SU-DHL-6 (cell line): ENCODE data around the gene SMURF2.

Source experiments
- H2AFZ ChIP-seq: fragments of 200-600 bp; sonication (generic); 2 replicates; pipeline ENCODE4 v1.6.1; 2014; ENCODE audit warnings: low read depth, mild to moderate bottlenecking, moderate library complexity, mixed read lengths, antibody characterized with exemption, low read length; ENCODE audit not compliant: severe bottlenecking
- H3F3A ChIP-seq: fragments of 200-600 bp; shearing (Covaris generic); 2 replicates; pipeline ENCODE4 v1.6.0; 2016; ENCODE audit warnings: antibody characterized with exemption, mild to moderate bottlenecking; ENCODE audit not compliant: insufficient read depth
- H3K27ac ChIP-seq: fragments of 200-600 bp; sonication (generic); 2 replicates; pipeline ENCODE4 v1.5.1; 2016; ENCODE audit warnings: low read depth, mild to moderate bottlenecking, low read length, moderate library complexity, mixed read lengths
- H3K27me3 ChIP-seq: fragments of 200-600 bp; sonication (generic), shearing (Covaris generic); 2 replicates; pipeline ENCODE4 v1.6.0; 2014; ENCODE audit warnings: mild to moderate bottlenecking, low read length
- H3K36me3 ChIP-seq: fragments of 200-600 bp; sonication (generic); 2 replicates; pipeline ENCODE4 v1.6.1; 2014; ENCODE audit warnings: mild to moderate bottlenecking, low read length, mixed read lengths
- H3K4me2 ChIP-seq: fragments of 300-600, 200-600 bp; shearing (Covaris generic), sonication (generic); 2 replicates; pipeline ENCODE4 v1.6.0; 2014; ENCODE audit warnings: low read length, low read depth, mild to moderate bottlenecking; ENCODE audit not compliant: poor library complexity, severe bottlenecking
- H3K4me3 ChIP-seq: fragments of 200-600 bp; sonication (generic); 2 replicates; pipeline ENCODE4 v1.5.1; 2014; ENCODE audit warnings: antibody characterized with exemption, low read length, mild to moderate bottlenecking, mixed read lengths; ENCODE audit not compliant: insufficient read depth, poor library complexity, severe bottlenecking
- H3K79me2 ChIP-seq: fragments of 200-600 bp; sonication (generic); 2 replicates; pipeline ENCODE4 v1.6.1; 2014; ENCODE audit warnings: mild to moderate bottlenecking, low read length, moderate library complexity; ENCODE audit not compliant: insufficient read depth
- H3K9ac ChIP-seq: fragments of 200-600 bp; sonication (generic); 2 replicates; pipeline ENCODE4 v1.7.0; 2014; ENCODE audit warnings: mild to moderate bottlenecking, low read length
- H3K9me2 ChIP-seq: fragments of 200-600 bp; sonication (generic); replicated peaks from 2 replicates; pipeline ENCODE4 v1.6.1; 2014; ENCODE audit warnings: low read length; ENCODE audit not compliant: insufficient read depth
- H3K9me3 ChIP-seq: fragments of 200-600 bp; sonication (generic); 2 replicates; pipeline ENCODE4 v1.6.1; 2014; ENCODE audit warnings: low read length, mixed read lengths; ENCODE audit not compliant: insufficient read depth
- H4K20me1 ChIP-seq: fragments of 200-600 bp; sonication (generic); 2 replicates; pipeline ENCODE4 v1.6.1; 2014; ENCODE audit warnings: low read depth, mild to moderate bottlenecking, antibody characterized with exemption, low read length, moderate library complexity, mixed read lengths
- CTCF ChIP-seq: fragments of 200-600 bp; sonication (generic); IDR thresholded peaks from one replicate; pipeline ENCODE4 v1.5.1; 2017; ENCODE audit warnings: antibody characterized with exemption, mild to moderate bottlenecking, low read length, moderate library complexity; ENCODE audit not compliant: insufficient read depth, poor library complexity, severe bottlenecking
- EZH2phosphoT487 ChIP-seq: fragments of 200-600 bp; sonication (generic), shearing (Covaris generic); conservative IDR thresholded peaks from 2 replicates; pipeline ENCODE4 v1.6.1; 2018; ENCODE audit warnings: mild to moderate bottlenecking, antibody characterized with exemption, low read length, moderate library complexity, mixed read lengths

SMURF2 gene

GRCh38 chr17:64622931-64623654, 39.0 kb downstream of the SMURF2 start:
- no peaks in the 10 kb centered on the region; the same call in 1 of the 2 replicates for H4K20me1 ChIP-seq
- H3K79me2 ChIP-seq: peaks cover under 1% of the 10 kb centered on the region
- H3K4me2 ChIP-seq: no peak overlapping the region
- no peaks in the 10 kb centered on the region for H3K9me2 ChIP-seq
- no peaks in the 10 kb centered on the region for H3K36me3 ChIP-seq
- no peak overlapping the region for H3K4me3 ChIP-seq
- no peak overlapping the region for H3K9ac ChIP-seq
- H3K27me3 ChIP-seq: no peaks in the 10 kb centered on the region
- no peak for TF ChIP-seq CTCF
- TF ChIP-seq EZH2phosphoT487: no peak
- H3K9me3 ChIP-seq: no peaks in the 10 kb centered on the region
- no peak overlapping the region for H2AFZ ChIP-seq
- no peaks in the 10 kb centered on the region for H3F3A ChIP-seq
- no peak overlapping the region for H3K27ac ChIP-seq

DNA sequence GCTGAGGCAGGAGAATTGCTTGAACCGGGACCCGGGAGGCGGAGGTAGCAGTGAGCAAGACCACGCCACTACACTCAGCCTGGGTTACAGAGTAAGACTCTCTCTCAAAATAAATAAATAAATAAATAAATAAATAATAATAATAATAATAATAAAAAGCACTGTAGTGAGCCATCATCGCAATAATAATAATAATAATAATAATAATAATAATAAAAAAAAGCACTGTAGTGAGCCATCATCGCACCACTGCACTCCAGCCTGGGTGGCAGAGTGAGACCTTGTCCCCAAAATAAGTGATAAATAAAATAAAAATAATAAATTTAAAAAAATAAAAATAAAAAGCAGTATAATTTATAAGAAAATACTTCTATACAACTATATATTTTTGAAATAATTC, 40.3 kb downstream of the SMURF2 start:
- Histone ChIP-seq H2AFZ (no peak overlapping the region), H3K27me3 (no peaks in the 10 kb centered on the region), H4K20me1 (peaks cover 6% of the 10 kb centered on the region; the same call in 1 of the 2 replicates), H3K4me3 (no peak overlapping the region), H3K9me2 (no peaks in the 10 kb centered on the region), H3K36me3 (no peaks in the 10 kb centered on the region), H3K79me2 (peaks cover 4% of the 10 kb centered on the region), H3K4me2 (no peak overlapping the region), H3F3A (no peaks in the 10 kb centered on the region), H3K27ac (no peak overlapping the region), H3K9ac (no peak overlapping the region), H3K9me3 (no peaks in the 10 kb centered on the region)
- TF ChIP-seq CTCF (no peak), EZH2phosphoT487 (no peak)

GRCh38 chr17:64618848-64619247, 43.3 kb downstream of the SMURF2 start:
- no peak overlapping the region for H3K4me3 ChIP-seq
- no peaks in the 10 kb centered on the region for H3K27me3 ChIP-seq
- H3K36me3 ChIP-seq: no peaks in the 10 kb centered on the region
- no peaks in the 10 kb centered on the region for H3K9me2 ChIP-seq
- no peaks in the 10 kb centered on the region for H3F3A ChIP-seq
- H3K9ac ChIP-seq: no peak overlapping the region
- peaks cover 13% of the 10 kb centered on the region; the same call in 1 of the 2 replicates for H4K20me1 ChIP-seq
- peaks cover 4% of the 10 kb centered on the region for H3K79me2 ChIP-seq
- no peaks in the 10 kb centered on the region for H3K9me3 ChIP-seq
- no peak overlapping the region for H3K4me2 ChIP-seq
- no peak for TF ChIP-seq EZH2phosphoT487
- TF ChIP-seq CTCF: no peak
- no peak overlapping the region for H3K27ac ChIP-seq
- no peak overlapping the region for H2AFZ ChIP-seq
